Measurements from ENCODE around the gene CDC42BPA.
"Not testable (repeated sequence)": the region's sequence is repeated elsewhere in the genome, so short reads cannot be mapped to it uniquely, and the experiment has no call there.

CDC42BPA gene

DNA sequence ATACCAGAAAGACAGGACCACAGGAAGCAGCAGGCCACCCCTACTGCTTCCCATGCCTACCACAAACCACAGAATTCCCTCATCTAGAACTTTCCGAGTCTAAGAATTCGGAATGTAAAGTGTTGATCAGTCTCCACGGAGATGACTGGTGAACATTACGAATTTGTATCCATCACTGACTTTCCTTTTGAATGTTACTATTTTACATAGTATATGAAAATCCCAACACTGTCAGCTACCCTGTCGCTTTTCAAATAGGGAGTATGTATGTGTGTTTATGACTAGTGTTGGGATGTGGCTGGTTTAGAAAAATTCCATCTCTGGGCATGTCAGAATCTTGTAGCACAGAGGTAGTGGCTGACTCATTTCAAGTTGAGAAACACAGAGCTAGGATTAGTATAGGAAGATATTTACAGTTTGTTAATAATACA lies 260.0 kb downstream of the CDC42BPA start:
- DNase-seq: no peak

- no peak for DNase-seq
These were observed 269.0 kb downstream of the CDC42BPA start for GRCh38 chr1:227049253-227049652.

GRCh38 chr1:227043755-227044154 lies 274.5 kb downstream of the CDC42BPA start:
- no peak for DNase-seq

DNA sequence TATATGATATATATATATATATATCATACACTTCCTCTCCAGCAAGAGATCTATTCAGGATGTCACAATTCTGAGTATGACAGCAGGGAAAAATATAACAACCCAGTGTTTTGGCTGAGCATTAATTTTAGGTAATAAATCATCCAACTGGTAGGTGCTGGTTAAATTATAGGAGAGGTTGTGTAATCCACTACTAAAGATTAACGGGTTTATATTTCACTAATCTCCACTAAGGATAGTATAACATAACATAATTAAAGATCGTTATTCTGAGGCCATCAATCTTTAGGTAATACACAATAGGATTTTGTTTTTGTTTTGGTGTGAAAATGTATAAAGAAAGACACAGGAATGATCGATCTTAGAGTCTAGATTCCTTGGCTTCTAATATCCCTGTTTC lies 276.0 kb downstream of the CDC42BPA start:
- no peak for DNase-seq

- no peak for DNase-seq
These were observed 279.9 kb downstream of the CDC42BPA start for GRCh38 chr1:227038401-227038800.

DNA sequence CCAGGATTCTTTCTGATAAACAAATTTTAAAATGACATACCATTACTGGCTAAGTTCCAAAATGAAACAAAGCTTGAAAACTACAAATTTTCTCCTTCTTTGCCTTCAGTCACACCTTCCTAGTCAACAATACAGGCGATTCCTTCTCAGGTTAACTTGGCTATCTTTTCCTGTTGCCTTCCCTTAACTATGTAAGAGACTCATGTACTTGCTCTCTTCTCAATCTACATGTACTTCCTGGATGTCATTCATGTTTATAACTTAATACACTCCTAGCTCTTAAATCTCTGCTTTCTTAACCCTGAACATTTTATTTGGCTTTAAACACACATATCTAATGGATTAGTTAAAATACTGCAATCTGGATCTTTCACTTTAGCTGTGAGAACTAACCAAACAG lies 281.2 kb downstream of the CDC42BPA start:
- no peak for DNase-seq

GRCh38 chr1:227035316-227035715 lies 283.0 kb downstream of the CDC42BPA start:
- no peak for DNase-seq

DNA sequence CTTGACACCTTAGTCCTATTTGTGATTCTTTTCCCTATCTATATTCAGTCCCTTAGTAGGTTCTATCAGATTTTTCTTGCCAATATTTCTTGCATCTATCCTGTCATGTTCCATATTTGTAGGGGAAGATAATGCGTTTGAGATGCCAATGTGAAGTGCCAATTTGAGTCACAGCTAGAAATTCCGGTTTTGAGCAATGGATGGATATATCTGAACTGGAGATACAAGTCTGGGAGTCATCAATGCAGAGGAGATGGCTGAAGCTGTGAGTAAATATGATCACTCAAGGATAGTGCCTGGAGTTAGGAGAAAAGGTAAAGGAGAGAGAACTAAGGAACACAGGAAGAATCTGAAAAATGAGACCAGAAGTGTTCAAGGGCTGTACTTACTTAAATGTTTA lies 284.4 kb downstream of the CDC42BPA start:
- DNase-seq: no peak

- DNase-seq: no peak
These were observed 285.9 kb downstream of the CDC42BPA start for GRCh38 chr1:227032396-227032795.

GRCh38 chr1:227016990-227017389 lies 301.3 kb downstream of the CDC42BPA start:
- DNase-seq: no peak

DNA sequence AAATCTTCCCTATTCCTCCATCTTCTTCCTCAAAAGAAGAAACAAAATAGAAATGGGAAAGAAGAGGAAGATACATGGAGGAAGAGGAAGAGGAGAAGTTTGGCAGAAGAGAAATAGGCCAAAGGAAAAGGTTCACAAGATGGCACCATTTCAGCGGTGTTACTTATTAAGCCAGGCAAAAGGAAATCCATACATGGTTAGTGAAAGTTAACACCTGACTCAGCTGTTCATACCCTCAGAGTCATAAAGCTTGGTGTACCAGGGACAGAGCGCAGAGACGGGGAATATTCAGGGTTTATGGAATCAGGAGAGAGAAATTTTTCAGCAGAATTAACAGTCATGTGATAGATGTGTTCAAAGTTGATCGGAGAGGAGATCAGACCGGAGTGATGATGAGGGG lies 307.6 kb downstream of the CDC42BPA start:
- no peak for DNase-seq

- no peak for DNase-seq
These were observed 308.4 kb downstream of the CDC42BPA start for GRCh38 chr1:227009937-227010336.

GRCh38 chr1:227006226-227006796 lies 312.0 kb downstream of the CDC42BPA start:
- no peak for DNase-seq

DNA sequence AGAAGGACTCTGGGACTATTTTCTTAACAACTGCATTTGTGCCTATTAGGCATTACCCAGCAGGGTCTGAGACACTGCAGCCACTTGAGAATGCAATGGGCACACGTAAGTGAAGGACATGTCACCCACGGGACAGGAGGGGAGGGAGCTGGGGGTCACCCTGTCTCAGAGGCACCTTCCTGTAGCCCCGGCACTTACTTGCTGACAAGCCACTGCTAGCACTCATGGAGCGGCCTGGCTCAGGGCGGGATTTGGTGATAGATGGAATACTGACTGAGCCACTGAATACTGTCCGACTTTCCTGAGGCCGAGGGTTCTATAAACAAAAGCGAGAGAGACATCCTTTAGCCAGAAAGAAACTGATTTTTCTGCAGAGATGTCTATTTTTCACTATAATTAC lies 313.5 kb downstream of the CDC42BPA start:
- no peak for DNase-seq

DNA sequence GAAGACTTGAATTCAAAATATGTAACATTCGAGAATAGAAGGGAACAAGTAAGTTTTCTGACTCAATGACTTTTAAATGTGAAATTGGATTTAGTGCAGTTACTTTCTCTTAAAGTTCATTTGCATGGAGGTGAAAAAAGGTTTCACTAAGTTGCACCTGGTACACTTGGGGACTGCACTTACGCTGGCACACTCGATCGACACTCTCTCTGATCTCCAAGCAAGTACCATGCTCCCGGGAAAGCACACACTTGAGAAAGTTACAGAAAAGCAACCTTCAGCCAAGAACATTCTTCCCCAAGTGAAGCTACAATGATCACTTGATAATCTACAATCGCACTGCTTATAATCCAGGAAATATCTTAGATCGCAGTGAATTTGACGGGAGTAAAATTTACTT lies 315.1 kb downstream of the CDC42BPA start:
- DNase-seq: no peak

- no peak for DNase-seq
These were observed 315.7 kb downstream of the CDC42BPA start for GRCh38 chr1:227002531-227003049.

- DNase-seq: not testable (repeated sequence)
These were observed 318.7 kb downstream of the CDC42BPA start for GRCh38 chr1:226999579-226999978.

DNA sequence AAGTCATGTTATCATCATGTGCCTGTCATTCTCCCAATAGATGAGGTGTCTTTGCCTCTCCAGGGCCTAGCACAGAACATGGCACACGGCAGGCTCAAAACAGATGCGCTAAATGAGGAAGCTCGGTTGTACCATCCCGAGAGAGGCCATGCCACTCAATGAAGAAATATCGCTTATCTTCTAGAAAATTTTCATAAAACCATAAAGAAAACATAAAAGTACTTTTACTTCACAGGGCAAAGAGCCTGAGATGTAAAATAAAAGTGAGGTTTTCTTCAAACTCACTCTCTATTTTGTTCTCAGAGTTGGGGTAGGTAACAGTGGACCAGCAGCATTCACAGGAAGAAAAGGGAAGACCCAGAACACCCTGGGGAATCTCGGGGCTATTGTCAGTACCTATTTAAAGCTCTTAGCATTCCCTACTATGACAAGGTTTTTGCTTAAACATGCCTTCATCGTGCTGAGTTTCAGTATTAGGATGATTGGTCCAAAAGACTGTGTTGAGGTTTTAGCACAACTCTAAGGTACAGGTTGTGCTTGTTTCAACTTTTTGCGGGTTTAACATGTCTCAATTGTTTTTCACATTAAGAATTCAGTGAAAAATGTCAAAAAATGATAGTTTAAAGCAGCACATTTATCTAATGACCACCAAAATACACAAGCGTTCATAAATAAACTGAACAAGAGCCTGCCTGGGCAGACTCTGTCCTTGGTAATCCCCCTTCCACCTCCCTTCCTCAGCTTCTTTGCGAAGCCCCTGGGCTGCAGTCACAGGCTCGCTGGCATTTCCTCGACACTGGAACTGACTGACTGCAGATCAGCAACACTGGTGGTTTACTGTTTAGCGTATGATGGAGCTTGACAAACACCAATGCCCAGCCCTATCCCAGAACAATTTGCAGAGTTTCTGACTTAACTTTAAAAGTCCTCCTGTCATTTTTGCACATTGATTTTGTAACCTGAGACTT lies 322.6 kb downstream of the CDC42BPA start:
- peak; percentile 9 for DNase-seq

DNA sequence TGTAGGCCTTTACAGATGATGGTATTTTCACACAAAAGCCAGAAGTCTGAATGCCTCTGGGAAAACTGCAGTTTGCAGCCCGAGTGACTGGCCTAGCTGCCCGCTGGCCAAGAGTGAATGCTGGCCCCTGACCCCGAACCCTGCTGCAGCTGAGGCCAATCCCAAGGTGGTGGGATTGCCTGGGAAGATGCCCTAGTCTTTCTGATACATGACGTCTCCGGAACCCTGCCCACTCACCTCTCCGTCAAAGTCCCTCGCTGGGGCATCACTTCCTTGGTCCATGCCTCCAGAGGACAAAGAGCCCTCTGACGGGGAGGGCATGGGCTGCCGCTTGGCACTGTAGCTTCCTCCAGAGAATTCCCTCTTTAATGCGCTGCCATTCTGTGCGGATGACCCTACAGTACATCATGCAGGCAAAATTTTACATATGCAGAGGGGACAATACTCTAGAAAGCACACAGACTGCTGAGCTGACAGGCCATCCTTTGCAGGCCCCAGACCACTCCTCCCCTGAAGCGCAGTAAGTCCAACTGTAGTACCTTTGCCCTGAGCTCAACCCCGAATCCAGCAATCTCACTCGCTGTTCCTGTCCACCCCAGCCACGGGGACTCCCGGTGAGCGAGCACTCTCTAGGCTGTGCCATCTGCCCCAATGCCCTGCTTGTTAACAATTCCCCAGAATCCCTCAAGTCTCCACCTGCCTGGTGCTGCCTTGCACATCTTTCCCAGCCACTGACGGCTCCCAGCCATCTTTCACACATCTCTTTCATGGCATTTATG lies 323.5 kb downstream of the CDC42BPA start:
- DNase-seq: peak; percentile 33

GRCh38 chr1:226993814-226994585 lies 324.3 kb downstream of the CDC42BPA start:
- DNase-seq: peak; percentile 64

DNA sequence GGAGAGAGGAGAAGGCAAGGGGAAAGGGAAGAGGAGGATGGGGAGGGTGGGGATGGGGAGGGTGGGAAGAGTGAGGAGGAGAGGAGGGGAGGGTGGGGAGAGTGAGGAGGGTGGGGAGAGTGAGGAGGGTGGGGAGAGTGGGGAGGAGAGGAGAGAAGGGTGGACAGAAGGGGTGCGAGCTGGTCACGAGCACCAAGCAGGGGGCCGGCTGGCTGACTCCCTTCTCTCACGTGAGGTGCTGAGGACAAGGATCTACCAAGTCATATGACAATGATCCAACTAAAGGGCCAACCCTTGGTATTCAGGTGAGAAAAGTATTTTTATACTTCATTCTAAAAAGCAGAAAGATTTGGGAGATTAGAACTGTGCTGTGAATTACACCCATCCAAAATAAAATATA lies 326.4 kb downstream of the CDC42BPA start:
- no peak for DNase-seq

DNA sequence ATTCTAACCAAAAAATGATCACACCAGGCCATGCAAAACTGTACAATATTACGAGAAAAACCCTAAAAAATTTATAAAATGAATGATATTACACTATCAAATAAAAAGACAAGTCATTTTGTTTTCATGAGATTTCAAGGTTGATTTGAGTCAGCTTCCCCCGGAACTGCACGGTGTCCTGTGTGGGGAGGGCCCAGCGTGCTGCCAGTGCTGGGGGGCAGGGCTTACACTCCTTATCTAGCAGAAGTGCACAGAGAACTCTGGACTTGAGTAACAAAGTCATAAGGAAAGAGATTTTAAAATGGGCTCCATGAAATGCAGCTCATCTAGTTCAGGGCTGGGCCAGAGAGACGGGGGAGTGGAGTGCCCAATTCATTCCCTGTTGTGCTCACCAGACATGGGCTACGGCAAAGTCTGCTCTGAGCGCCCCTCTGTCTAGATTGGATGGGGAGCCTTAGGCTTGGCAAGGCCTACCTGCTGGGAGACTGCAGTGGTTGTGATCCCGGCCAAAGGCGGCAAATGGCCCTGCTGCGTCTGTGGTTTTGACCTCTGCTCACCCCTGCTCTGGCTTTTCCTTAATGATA lies 328.1 kb downstream of the CDC42BPA start:
- no peak for DNase-seq
